ACC112 (cell line): Measurements from ENCODE around the gene RBPMS2.
"Not testable (repeated sequence)": the region's sequence is repeated elsewhere in the genome, so short reads cannot be mapped to it uniquely, and the experiment has no call there.

ENCODE experiments used
- H2AFZ ChIP-seq: fragments of 200-600 bp; sonication (generic); one replicate; pipeline ENCODE4 v1.6.0; 2017; ENCODE audit warnings: antibody characterized with exemption, low read length; ENCODE audit not compliant: unreplicated experiment
- H3K27ac ChIP-seq: fragments of 200-600 bp; sonication (generic); 2 replicates; pipeline ENCODE4 v1.5.1; 2014; ENCODE audit warnings: low read depth, mild to moderate bottlenecking, antibody characterized with exemption, low read length, moderate library complexity
- H3K27me3 ChIP-seq: fragments of 200-600 bp; sonication (generic); 2 replicates; pipeline ENCODE4 v1.6.1; 2014; ENCODE audit warnings: mild to moderate bottlenecking, antibody characterized with exemption, low read length, moderate library complexity, mixed read lengths; ENCODE audit not compliant: insufficient read depth
- H3K36me3 ChIP-seq: fragments of 200-600 bp; sonication (generic); 2 replicates; pipeline ENCODE4 v1.6.1; 2016; ENCODE audit warnings: mild to moderate bottlenecking, antibody characterized with exemption, low read length, moderate library complexity, mixed read lengths; ENCODE audit not compliant: insufficient read depth
- H3K4me1 ChIP-seq: fragments of 200-600 bp; sonication (generic); one replicate; pipeline ENCODE4 v1.6.1; 2016; ENCODE audit warnings: low read length, mixed read lengths; ENCODE audit not compliant: insufficient read depth, unreplicated experiment, control insufficient read depth
- H3K4me3 ChIP-seq: fragments of 200-600 bp; sonication (generic); 2 replicates; pipeline ENCODE4 v1.5.1; 2014; ENCODE audit warnings: mild to moderate bottlenecking, low read depth, low read length
- H3K79me2 ChIP-seq: fragments of 200-600 bp; sonication (generic); one replicate; pipeline ENCODE4 v1.6.0; 2016; ENCODE audit warnings: low read length; ENCODE audit not compliant: control insufficient read depth, unreplicated experiment, insufficient read depth

The RBPMS2 gene

GRCh38 chr15:64775551-64776401 lies at the start of gene RBPMS2:
Gene RBPMS2, minus strand, starts transcription at chr15:64775589. Its CDS starts 270 bp downstream, at chr15:64775319.
- Histone ChIP-seq H3K4me3 (peak within 1 kb of the TSS; percentile 79), H3K36me3 (no peaks in the 10 kb centered on the region), H3K27ac (no peak within 1 kb of the TSS), H3K27me3 (peaks cover 31% of the 10 kb centered on the region), H3K79me2 (no peaks in the 10 kb centered on the region), H3K4me1 (no peaks in the 10 kb centered on the region), H2AFZ (peak within 1 kb of the TSS; percentile 50)

- peak overlapping the region; percentile 85 for H3K4me3 ChIP-seq
- H3K36me3 ChIP-seq: no peaks in the 10 kb centered on the region; the same call in 1 of the 2 replicates
- H3K79me2 ChIP-seq: peaks cover 20% of the 10 kb centered on the region
- no peaks in the 10 kb centered on the region for H3K27me3 ChIP-seq
- peak overlapping the region; percentile 15 for H2AFZ ChIP-seq
- no peak overlapping the region for H3K27ac ChIP-seq
- H3K4me1 ChIP-seq: peaks cover 4% of the 10 kb centered on the region
Observed at GRCh38 chr15:64824929-64825430, 49.6 kb upstream of the RBPMS2 start.

GRCh38 chr15:64816452-64816851 lies 41.1 kb upstream of the RBPMS2 start:
- Histone ChIP-seq H3K27me3 (no peaks in the 10 kb centered on the region), H3K79me2 (no peaks in the 10 kb centered on the region), H2AFZ (no peak overlapping the region), H3K36me3 (no peaks in the 10 kb centered on the region; the same call in 1 of the 2 replicates), H3K27ac (no peak overlapping the region), H3K4me1 (no peaks in the 10 kb centered on the region), H3K4me3 (no peak overlapping the region)

GRCh38 chr15:64814965-64815364 lies 39.6 kb upstream of the RBPMS2 start:
- not testable (repeated sequence) for H3K4me1 ChIP-seq, H3K36me3 ChIP-seq, H3K27me3 ChIP-seq, H2AFZ ChIP-seq, H3K27ac ChIP-seq, H3K79me2 ChIP-seq, H3K4me3 ChIP-seq

- H2AFZ ChIP-seq, H3K27ac ChIP-seq, H3K4me3 ChIP-seq, H3K79me2 ChIP-seq, H3K36me3 ChIP-seq, H3K4me1 ChIP-seq, H3K27me3 ChIP-seq: not testable (repeated sequence)
Observed at GRCh38 chr15:64814283-64814682, 38.9 kb upstream of the RBPMS2 start.

- Histone ChIP-seq H3K27ac (no peak overlapping the region), H3K4me1 (peaks cover 5% of the 10 kb centered on the region), H3K36me3 (no peaks in the 10 kb centered on the region), H2AFZ (no peak overlapping the region), H3K4me3 (no peak overlapping the region), H3K79me2 (no peaks in the 10 kb centered on the region), H3K27me3 (no peaks in the 10 kb centered on the region)
Observed at GRCh38 chr15:64813075-64813474, 37.7 kb upstream of the RBPMS2 start.

GRCh38 chr15:64810497-64811326 lies 35.3 kb upstream of the RBPMS2 start:
- Histone ChIP-seq H2AFZ (no peak overlapping the region), H3K4me1 (peaks cover 5% of the 10 kb centered on the region), H3K36me3 (no peaks in the 10 kb centered on the region), H3K27ac (no peak overlapping the region), H3K79me2 (no peaks in the 10 kb centered on the region), H3K27me3 (no peaks in the 10 kb centered on the region), H3K4me3 (no peak overlapping the region)

- Histone ChIP-seq H3K79me2 (no peaks in the 10 kb centered on the region), H2AFZ (no peak overlapping the region), H3K4me3 (no peak overlapping the region), H3K4me1 (peaks cover 5% of the 10 kb centered on the region), H3K27ac (no peak overlapping the region), H3K36me3 (no peaks in the 10 kb centered on the region), H3K27me3 (no peaks in the 10 kb centered on the region)
Observed at GRCh38 chr15:64809649-64810496, 34.5 kb upstream of the RBPMS2 start.

- H3K27ac ChIP-seq: no peak overlapping the region
- H2AFZ ChIP-seq: no peak overlapping the region
- H3K79me2 ChIP-seq: no peaks in the 10 kb centered on the region
- no peak overlapping the region for H3K4me3 ChIP-seq
- no peaks in the 10 kb centered on the region for H3K27me3 ChIP-seq
- H3K36me3 ChIP-seq: no peaks in the 10 kb centered on the region
- H3K4me1 ChIP-seq: peaks cover 5% of the 10 kb centered on the region
Observed at GRCh38 chr15:64808785-64809453, 33.5 kb upstream of the RBPMS2 start.
